ENCODE measurements around the gene ZNF526.
"Not testable (repeated sequence)": the region's sequence is repeated elsewhere in the genome, so short reads cannot be mapped to it uniquely, and the experiment has no call there.

ZNF526 gene

DNA sequence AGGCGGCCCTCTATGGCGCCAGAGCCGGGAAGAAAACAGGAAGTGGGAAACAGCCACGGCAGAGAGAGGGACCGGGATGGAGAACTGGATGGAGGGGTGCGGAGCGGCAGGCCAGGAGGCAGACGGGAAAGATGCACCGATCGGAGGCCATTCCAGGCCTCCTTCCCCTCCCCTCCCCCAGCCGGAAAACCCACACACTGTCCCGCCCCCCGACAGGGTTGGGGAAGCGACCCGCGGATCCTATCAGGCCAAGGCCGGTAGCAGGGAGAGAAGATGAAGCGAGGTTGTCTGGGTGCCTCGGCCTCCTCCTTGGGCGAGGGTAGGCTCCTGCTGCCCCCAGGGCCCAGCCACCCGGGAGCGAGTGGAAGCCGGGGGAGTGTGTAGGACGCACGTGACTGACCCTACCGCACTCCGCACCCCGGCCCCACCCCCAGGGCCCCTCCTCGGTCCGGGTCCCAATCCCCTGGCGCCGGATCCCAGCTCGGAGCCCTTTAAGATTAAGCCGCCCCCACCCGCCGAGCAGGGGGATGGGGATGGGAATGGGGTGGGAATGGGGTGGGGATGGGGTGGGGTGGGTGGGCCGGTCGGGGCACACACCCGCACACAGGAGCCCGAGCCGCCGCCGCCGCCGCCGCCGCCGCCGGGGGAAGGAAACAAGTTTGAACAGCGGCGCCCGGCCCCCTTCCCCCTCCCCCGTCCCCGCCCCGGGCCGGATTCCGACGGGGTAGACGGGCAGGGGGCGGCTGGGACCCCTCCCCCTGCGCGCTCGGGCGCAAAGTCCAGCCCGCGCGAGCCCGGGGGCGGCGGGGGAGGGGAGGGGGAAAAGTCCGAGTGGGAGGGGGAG lies 33.4 kb downstream of the ZNF526 start:
- H3K4me3 ChIP-seq (ENCODE audit: low read depth, low read length), result peak overlapping the region; percentile 67
- no peak for TF ChIP-seq CTCF (IDR thresholded peaks at IDR 0.05; ENCODE audit: low read depth, low read length)
- TF ChIP-seq, protein P1, sequence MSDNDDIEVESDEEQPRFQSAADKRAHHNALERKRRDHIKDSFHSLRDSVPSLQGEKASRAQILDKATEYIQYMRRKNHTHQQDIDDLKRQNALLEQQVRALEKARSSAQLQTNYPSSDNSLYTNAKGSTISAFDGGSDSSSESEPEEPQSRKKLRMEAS (IDR thresholded peaks at IDR 0.05; ENCODE audit: low read depth, low read length), result peak; percentile 78
- DNase-seq (ENCODE audit: low read depth), result peak; percentile 66

DNA sequence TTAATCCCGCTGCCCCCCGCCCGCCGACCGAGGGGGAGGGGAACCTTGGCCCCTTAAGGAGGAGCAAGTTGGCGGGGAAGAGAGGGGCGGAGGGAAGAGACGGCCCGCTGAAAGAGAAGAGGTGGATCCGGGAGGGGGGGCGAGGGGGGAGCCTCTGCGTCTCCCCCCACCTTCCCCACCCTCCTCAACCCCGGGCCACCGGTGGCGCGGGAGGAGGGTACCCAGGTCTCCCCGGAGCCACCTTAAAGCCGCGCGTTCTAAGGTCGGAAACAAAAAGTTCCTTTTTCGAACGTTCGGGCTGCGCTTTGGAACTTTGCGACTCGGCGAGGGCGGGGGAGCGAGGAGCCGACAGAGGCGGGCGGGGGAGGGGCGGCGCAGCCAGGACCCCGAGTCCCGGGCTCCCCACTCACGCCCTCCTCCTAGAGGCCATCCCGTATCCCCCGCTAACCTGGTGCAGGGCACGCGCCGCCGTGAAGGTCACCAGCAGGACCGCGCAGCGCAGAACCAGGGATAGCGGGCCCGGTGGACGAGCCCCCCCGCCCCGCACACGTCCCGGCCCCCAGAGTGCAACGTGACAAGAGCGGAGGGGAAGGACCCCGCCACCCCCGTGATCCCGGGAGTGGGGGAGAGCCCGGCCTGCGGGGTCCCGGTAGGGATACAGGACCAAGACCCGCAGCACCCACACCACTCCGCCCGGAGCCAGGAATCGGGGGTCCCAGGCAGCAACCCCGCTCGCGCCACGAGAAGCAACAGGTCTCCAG lies 34.2 kb downstream of the ZNF526 start:
- peak; percentile 79 for DNase-seq (ENCODE audit: low read depth)
- TF ChIP-seq MYC (IDR thresholded peaks at IDR 0.05; ENCODE audit: low read depth, low read length), result no peak
- TF ChIP-seq, protein P1 (IDR thresholded peaks at IDR 0.05; ENCODE audit: low read depth, low read length), result 0 out of 2 replicates have a peak, but pooled peaks have one; percentile 2
- H3K4me3 ChIP-seq (ENCODE audit: low read depth, low read length), result peak overlapping the region; percentile 67

DNA sequence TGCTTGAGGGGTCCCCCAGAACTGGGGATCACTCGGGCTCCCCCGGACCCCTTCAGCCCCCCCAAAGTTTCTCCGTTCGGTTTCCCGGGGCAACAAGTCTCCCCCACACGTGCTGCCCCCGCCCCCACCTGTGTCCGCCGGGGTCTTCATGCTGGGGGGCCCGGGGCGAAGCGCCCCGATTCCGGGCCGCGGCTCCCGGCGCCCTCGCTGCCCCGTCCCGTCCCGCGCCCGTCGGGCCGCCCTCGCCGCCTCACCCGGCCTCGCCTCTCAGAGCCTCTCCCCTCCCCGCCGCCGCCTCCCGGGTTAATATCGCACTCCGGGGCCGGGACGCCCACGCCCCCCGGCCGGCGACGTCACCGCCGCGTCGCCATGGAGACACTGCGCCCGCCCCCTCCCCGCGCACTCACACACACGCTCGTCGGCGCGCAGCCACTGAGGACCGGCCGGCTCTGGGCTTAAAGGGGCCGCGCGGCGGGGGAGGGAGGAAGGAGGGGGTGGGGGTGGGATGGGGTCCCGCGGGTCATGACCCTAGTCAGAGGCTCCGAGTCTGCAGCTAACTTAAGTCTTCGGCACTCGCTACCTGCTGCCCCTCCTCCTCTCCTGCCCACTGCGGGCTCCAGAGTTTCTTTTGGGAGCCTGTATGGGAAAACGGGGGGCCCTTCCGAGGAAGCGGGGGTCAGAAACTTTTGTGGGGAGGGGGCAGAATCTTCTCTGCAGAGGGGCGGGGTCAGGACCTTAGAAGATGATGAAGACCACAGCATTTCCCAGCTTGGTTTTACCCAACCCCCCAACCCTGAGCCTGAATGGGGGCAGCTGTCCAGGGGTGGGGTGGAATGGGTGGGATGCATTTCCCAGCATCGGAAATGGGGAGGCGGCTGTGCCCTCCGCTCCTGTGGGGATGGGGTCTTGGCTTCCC lies 35.0 kb downstream of the ZNF526 start, which contains the start of gene ERF:
TSS of gene ERF (minus strand) at position 279 of the 916 bp plus-strand sequence. CDS start at position 150, 129 bp downstream.
- H3K4me3 ChIP-seq (ENCODE audit: low read depth, low read length), result peak within 1 kb of the TSS; percentile 67
- TF ChIP-seq, protein P1 (IDR thresholded peaks at IDR 0.05; ENCODE audit: low read depth, low read length), result no peak
- TF ChIP-seq POLR2A (IDR thresholded peaks at IDR 0.05; ENCODE audit: extremely low read depth, insufficient read length), result peak; percentile 37
- DNase-seq (ENCODE audit: low read depth), result peak; percentile 87

DNA sequence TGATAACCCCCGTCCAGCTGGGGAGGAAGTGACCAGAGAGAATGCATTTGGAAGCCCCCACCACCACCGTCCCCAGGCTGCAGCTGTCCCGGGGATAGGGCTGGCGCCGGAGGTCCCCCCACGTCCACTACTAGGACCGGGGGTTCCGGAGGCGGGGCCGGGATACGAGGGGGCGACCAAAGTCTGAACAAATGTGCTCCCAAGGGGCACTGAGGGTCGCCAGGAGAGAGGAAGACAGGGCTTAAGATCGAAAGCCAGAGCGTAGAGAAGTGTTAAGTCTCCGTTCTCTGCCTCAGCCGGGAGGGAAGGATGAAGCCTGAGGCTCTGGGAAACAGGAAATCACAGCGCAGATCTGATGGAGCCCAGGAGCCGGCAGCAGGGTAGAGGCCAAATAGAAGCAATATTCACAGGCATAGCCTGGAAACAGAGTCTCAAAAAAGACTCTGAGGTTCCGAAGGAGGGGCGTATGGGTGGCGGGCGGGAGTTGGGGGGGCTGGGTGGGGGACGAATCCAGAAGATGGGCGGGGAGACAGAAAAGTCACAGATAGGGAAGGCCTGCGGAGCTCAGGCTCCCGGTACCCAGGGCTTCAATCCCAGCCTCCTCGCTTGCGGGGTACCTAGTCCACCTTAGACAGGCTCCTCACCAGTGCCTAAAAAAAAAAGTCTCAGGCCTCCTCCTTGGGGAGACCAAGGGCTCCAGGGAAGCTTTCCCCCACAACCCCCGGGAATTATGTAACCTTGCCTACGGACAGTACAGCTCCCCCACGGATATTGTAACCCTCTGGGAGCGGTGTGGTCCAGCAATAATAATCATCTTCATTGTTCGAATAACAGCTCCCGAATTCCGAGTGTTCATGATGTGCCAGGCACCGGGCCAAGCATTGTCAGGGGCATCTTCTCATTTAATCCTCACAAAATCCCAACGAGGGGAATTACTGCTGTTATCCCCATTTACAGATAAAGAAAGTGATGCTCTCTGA lies 35.9 kb downstream of the ZNF526 start:
- peak overlapping the region; percentile 16 for H3K4me3 ChIP-seq (ENCODE audit: low read depth, low read length)
- no peak for TF ChIP-seq CTCF (IDR thresholded peaks at IDR 0.05; ENCODE audit: low read depth, low read length)
- peak; percentile 30 for DNase-seq (ENCODE audit: low read depth)

GRCh38 chr19:42257842-42258241 lies 37.7 kb downstream of the ZNF526 start:
- not testable (repeated sequence) for DNase-seq (ENCODE audit: low read depth); H3K4me3 ChIP-seq (ENCODE audit: low read depth, low read length)

DNA sequence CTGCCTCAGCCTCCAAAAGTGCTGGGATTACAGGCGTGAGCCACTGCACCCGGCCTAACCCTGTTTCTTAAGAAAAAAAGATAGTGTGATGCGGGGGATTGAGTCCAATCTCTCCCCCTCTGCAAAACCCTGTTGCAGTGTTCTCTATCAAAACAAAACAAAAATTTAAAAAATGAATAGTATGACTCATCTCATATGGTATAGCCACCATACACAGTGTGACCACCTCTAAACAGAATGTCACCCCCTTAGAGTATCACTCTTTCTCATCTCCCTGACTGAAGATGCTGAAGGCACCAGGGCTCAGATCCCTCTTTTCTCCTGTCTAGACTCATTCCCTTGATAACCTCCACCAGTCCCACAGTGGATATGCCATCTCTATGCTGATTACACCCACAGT lies 41.7 kb downstream of the ZNF526 start:
- H3K4me3 ChIP-seq (ENCODE audit: low read depth, low read length), result no peak overlapping the region
- TF ChIP-seq, protein P1 (IDR thresholded peaks at IDR 0.05; ENCODE audit: low read depth, low read length), result no peak
- TF ChIP-seq MYC (IDR thresholded peaks at IDR 0.05; ENCODE audit: low read depth, low read length) (no peak), POLR2A (IDR thresholded peaks at IDR 0.05; ENCODE audit: extremely low read depth, insufficient read length) (no peak), CTCF (IDR thresholded peaks at IDR 0.05; ENCODE audit: low read depth, low read length) (no peak)
- no peak for DNase-seq (ENCODE audit: low read depth)

GRCh38 chr19:42266105-42266504 lies 46.0 kb downstream of the ZNF526 start:
- H3K4me3 ChIP-seq (ENCODE audit: low read depth, low read length); DNase-seq (ENCODE audit: low read depth): not testable (repeated sequence)

DNA sequence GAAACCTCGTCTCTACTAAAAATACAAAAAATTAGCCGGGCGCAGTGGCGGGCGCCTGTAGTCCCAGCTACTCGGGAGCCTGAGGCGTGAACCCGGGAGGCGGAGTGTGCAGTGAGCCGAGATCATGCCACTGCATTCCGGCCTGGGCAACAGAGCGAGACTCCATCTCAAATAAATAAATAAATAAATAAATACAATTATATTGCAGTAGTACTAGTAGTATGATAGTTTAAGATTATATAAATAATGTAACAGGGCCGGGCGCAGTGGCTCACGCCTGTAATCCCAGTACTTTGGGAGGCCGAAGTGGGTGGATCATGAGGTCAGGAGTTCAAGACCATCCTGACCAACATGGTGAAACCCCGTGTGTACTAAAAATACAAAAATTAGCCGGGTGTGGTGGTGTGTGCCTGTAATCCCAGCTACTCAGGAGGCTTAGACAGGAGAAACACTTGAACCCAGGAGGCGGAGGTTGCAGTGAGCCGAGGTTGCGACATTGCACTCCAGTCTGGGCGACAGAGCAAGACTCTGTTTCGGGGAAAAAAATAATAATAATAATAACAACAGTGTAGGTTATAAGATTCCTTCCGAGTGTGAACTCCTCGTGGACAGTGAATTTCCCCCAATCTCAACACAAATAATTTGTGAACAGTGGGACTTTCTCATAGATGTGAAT lies 47.0 kb downstream of the ZNF526 start:
- not testable (repeated sequence) for DNase-seq (ENCODE audit: low read depth); H3K4me3 ChIP-seq (ENCODE audit: low read depth, low read length)

All from NB4 (cell line).